ENCODE data around the gene GTPBP4.
"Not testable (repeated sequence)": the region's sequence is repeated elsewhere in the genome, so short reads cannot be mapped to it uniquely, and the experiment has no call there.

DNA sequence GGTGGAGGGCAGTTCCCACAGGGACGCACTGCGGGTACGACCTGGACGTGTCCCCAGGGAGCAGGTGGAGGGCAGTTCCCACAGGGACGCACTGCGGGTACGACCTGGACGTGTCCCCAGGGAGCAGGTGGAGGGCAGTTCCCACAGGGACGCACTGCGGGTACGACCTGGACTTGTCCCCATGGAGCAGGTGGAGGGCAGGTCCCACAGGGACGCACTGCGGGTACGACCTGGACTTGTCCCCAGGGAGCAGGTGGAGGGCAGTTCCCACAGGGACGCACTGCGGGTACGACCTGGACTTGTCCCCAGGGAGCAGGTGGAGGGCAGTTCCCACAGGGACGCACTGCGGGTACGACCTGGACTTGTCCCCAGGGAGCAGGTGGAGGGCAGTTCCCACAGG lies 50.5 kb downstream of the GTPBP4 start:
- TF ChIP-seq, protein P1, sequence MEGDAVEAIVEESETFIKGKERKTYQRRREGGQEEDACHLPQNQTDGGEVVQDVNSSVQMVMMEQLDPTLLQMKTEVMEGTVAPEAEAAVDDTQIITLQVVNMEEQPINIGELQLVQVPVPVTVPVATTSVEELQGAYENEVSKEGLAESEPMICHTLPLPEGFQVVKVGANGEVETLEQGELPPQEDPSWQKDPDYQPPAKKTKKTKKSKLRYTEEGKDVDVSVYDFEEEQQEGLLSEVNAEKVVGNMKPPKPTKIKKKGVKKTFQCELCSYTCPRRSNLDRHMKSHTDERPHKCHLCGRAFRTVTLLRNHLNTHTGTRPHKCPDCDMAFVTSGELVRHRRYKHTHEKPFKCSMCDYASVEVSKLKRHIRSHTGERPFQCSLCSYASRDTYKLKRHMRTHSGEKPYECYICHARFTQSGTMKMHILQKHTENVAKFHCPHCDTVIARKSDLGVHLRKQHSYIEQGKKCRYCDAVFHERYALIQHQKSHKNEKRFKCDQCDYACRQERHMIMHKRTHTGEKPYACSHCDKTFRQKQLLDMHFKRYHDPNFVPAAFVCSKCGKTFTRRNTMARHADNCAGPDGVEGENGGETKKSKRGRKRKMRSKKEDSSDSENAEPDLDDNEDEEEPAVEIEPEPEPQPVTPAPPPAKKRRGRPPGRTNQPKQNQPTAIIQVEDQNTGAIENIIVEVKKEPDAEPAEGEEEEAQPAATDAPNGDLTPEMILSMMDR (IDR thresholded peaks at IDR 0.05; ENCODE audit: insufficient read depth, low read depth, low read length), result not testable (repeated sequence)
- TF ChIP-seq EZH2 (IDR thresholded peaks at IDR 0.05; ENCODE audit: insufficient read depth, low read length), result not testable (repeated sequence)
